Inferior parietal cortex (tissue), 1 donor: Measurements from ENCODE around the gene RNASE2.
"Not testable (repeated sequence)": the region's sequence is repeated elsewhere in the genome, so short reads cannot be mapped to it uniquely, and the experiment has no call there.

Experiments used
- DNase-seq: peaks from one replicate; pipeline ENCODE4 v3.0.0-alpha.2; 2016; ENCODE audit errors: extremely low spot score

The RNASE2 gene

DNA sequence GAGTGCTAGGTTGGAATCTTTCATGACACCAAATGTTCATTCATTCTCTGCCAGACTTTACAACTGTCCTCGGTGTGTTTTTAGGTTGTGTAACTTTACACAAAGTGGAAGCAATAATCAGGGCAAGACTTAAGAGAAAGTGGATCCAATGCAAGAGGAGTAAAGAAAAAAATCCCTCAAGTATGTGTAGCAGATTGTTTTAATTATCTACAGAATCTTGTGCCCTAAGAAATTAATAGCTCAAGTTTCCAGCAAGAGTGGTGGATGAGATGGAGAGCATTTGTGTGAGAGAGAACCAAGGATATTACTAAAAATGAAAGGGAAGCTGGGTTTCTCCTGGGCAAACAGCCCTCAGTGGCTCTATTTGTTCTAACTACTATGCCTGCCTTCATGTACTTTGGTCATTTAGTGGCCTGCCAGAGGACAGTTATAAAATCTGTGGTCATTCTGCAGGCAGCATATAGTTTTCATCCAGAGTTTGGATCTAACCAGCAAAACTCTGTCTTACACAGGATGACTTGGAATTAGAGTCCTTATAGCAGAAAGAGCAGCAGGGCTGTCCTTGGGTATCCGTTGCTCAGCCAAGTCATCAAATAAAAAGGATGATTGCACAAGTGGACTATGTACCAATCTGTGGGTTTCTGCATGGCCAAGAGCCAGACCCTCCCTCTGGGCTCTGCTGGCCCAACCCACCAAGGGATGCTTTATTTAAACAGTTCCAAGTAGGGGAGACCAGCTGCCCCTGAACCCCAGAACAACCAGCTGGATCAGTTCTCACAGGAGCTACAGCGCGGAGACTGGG, at the start of gene RNASE2:
RNASE2 (plus strand) TSS at position 752 of the 802 bp plus-strand sequence. CDS start 285 bp downstream, outside the sequence.
- not testable (repeated sequence) for DNase-seq

DNA sequence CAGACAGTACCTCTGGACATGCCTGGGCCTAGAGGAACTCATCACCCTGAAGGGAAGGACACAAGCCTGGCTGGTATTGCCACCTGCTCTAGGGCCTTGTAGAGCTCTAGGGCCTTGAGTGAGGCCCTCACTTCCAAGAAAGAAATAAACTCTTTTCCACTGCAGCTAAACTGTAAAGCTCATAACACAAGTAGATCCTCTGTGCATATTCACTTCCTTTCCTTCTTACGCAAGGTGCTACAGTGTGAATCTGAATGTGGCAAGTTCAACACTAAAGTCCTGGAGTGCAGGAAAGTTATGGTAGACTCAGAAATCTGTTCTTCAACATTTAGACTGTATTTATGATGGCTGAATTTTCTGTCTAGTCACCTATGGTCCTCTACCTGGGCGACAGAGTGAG, 49.6 kb upstream of the RNASE2 start:
- DNase-seq = no peak

DNA sequence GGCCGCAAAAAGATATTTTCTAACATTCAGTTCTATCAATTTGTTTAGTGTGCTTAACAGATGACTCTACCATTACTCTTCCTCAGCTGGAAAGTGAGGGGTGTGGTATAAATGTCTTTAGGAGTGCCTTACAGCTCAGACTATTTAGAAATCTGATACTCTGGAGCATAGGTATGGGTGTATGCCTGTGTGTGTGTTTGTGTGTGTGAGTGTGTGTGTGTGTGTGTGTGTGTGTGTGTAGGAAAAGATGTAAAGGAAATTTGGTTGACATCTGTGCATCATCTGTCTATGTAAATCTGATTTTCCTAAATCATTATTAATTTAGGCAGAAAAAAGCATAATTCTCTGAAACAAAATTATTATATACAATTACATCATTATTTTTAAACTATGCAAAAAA, 48.1 kb upstream of the RNASE2 start:
- no peak for DNase-seq

DNA sequence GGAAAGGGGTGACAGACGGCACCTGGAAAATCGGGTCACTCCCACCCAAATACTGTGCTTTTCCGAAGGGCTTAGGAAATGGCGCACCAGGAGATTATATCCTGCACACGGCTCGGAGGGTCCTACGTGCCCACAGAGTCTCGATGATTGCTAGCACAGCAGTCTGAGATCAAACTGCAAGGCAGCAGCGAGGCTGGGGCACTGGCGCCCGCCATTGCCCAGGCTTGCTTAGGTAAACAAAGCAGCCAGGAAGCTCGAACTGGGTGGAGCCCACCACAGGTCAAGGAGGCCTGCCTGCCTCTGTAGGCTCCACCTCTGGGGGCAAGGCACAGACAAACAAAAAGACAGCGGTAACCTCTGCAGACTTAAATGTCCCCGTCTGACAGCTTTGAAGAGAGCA, 44.5 kb upstream of the RNASE2 start:
- not testable (repeated sequence) for DNase-seq

DNA sequence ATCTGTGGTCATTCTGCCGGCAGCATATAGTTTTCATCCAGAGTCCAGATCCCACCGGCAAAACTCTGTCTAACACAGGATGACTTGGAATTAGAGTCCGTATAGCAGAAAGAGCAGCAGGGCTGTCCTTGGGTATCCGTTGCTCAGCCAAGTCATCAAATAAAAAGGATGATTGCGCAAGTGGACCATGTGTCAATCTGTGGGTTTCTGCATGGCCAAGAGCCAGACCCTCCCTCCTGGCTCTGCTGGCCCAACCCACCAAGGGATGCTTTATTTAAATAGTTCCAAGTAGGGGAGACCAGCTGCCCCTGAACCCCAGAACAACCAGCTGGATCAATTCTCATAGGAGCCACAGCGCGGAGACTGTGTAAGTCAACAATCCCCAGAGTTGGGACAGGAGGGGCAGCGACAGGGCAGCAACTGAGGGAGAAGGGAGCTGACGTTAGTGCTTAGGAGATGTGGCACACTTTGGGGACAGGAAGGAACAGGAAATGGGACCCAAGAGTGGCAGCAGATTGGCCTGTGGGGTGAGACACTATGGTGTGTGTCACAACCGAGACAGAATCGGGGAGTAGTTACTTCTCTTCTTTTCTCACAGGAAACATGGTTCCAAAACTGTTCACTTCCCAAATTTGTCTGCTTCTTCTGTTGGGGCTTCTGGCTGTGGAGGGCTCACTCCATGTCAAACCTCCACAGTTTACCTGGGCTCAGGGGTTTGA, 36.1 kb upstream of the RNASE2 start:
- DNase-seq = not testable (repeated sequence)

DNA sequence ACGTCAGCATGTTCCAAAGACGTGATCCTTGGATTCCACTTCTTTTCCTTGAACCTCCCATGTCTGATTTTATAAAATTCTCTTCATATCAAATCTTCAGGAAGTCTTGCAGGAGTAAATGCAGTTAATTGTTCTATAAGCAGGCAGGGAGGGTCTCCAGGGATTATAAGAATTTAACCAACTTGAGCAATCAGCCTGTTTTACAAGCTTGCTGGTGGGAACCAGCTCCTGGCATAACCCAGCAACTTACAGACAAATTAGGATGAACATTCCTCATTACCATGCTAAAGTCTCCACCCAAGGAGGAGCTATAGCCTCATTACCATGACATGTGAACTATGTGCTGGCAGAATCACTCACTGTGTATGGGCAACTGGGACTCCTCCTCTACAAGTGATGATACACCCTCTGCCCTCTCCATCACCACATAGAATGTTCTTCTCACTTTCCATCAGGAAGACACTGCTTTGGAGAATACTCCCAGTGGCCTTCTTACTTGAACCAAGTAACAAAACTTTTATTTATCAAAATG, 31.5 kb upstream of the RNASE2 start:
- DNase-seq = not testable (repeated sequence)

DNA sequence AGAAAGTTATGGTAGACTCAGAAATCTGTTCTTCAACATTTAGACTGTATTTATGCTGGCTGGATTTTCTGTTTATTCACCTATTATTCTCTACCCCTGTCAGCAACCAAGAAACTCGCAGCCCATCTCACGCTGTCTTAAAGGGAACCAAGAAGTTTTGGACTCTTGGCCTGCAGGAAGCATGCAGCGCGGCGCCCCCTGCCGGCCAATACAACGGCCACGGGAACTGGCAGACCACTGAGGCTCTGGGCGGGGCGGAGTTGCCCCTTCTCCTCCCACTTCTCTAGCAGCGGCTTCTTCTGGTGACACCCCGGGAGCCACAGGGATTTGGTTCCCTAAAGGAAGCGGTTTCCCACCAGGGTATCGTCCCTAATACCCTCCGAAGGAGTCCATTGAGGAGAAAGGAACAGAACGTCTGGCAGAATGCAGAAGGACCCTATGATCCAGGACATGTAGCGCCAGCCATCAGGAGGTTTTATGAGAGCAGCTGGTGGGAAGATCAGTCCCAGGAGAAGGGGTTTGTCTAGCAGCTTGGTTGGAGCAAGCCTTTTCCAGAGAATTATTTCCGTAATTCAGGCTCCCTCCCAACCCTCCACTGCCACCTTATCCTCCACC, 21.0 kb upstream of the RNASE2 start:
- no peak for DNase-seq

DNA sequence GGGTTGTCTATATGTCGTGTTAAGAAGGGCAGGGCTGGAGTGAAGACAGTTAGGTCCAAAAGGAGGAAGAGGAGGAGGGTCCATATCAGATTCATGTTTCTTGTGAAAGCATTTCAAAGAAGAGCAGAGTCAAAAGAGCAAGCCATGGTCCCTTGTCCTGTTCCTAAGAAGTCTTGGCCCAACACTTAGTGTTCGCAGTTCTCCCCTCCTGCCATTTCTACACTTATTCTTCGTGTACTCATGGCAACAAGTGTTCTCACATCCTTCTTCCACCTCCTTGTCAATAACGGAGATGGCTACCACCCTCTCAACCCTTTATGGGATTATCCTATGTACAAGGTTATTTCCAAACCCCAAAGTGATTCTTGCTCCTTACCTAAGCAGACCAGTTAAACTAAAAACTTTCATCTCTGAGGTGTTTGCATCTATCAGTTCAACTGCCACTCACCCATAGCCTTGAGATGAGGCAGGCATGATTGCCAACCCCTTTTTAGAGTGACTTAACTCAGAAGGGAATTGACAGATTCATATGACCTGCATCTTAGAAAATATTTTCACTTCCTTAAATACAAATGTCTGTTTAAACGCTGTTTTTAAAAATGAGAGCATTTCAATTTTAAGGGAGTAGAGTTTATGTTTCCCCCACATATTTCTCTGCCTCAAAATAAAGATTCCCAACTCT, 19.8 kb upstream of the RNASE2 start:
- no peak for DNase-seq

DNA sequence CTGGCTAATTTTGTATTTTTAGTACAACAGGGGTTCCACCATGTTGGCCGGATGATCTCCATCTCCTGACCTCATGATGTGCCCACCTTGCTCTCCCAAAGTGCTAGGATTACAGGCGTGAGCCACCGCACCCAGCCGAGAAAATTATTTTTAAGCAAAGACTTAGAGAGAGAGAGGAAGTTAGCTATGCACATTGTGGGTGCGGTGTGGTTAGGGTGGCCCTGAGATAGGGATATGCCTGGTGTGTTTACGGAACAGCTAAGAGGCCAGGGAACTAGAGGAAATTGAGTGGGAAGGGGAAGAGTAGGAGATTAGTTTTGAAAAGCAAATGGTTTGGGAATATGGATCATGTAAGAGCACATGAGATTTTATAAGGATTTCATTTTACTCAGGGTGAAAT, 10.1 kb upstream of the RNASE2 start:
- not testable (repeated sequence) for DNase-seq

DNA sequence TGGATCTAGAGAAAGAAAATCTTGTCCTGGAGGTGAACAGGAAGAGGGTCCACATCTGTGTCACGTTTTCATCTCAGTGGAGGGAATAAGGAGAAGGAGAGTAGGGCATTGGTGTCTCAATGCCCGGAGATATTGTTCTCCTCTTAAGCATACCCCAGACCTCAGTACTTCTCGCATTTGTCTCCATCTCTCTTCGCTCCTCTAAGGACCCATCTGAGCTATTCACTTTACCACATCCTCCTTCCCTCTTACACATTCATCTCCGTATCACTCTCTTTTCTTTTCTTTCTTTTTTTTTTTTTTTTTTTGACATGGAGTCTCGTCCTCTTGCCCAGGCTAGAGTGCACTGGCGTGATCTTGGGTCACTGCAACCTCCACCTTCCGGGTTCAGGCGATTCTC, 8.6 kb upstream of the RNASE2 start:
- not testable (repeated sequence) for DNase-seq

DNA sequence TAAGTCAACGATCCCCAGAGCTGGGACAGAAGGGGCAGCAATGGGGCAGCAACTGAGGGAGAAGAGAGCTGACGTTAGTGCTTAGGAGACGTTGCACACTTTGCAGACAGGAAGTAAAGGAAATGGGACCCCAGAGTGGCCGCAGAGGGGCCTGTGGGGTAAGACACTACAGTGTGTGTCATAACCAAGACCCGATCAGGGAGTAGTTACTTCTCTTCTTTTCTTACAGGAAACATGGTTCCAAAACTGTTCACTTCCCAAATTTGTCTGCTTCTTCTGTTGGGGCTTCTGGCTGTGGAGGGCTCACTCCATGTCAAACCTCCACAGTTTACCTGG, 219 bp downstream of the RNASE2 start:
- DNase-seq = not testable (repeated sequence)

DNA sequence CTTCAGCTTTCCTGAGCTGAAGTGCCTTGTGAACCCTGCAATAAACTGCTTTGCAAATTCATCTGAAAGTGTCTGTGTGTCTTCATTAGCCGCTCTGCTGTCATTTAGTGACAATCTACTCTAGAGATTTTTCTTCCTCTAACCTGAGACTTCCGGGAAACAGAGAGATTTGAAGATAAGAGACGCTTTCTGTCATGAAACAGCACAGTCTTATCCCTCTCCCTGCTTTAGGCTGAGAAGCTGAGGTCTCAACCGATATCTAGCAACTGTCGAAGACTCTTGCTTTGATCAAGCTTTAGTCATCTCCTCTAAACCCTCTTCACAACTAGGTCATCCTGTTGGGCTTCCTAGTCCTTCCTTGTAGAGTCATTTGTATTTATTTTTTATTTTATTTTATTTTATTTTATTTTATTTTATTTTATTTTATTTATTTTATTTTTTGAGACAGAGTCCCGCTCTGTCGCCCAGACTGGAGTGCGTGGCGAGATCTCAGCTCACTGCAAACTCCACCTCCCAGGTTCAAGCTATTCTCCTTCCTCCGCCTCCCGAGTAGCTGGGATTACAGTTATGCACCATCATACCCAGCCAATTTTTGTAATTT, 1.2 kb downstream of the RNASE2 start:
- DNase-seq = no peak

DNA sequence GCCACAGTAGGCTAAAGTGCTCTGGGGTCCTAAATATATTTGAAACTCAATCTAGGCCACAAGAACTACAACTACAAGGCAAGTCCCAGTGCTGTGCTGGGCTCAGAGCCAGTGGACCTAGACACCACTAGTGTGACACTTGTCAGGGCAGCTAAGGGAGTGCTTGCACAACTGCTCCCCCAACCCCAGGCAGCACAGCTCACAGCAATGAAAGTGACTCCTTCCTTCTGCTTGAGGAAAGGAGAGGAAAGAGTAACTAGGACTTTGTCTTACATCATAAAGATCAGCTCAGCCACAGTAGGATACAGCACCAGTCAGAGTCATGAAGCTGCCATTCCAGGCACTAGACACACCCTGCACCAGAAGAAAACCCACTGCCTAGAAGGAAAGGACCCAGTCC, 3.7 kb downstream of the RNASE2 start:
- DNase-seq = not testable (repeated sequence)

DNA sequence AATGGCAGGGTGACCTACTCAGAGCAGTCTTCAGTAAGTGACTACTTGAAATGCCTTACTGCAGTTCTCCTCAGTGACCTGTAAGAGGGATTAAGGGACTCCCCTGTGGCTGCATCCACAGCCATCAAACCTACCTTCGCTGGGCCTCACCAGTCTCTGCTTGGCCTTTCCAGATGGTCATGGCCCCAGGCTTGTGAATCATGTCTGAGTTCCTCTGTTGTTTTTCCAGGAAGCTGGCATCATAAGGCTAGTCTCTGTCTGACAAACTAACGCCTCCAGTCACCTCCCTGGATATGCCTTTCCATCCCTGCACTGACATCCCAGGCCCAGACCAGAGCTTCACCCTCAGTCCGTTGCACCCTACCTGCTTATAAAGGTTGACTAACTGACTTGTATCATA, 14.0 kb downstream of the RNASE2 start:
- DNase-seq = no peak

DNA sequence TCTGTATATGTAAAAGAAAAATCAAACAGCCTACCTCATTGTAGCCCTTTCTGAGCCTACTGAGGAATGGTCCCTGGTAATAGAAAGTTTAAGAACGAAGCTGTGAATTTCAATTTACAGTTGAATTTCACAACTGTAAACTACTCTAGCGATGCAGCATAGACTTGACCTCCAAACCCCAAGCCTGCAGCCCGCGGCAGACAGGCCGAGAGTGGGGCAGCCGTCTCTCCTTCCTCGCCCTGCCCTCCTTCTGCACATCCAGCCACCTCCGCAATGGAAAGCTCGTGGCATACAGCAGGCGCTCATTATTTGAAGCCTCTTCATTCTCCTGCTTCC, 15.3 kb downstream of the RNASE2 start:
- DNase-seq = no peak

DNA sequence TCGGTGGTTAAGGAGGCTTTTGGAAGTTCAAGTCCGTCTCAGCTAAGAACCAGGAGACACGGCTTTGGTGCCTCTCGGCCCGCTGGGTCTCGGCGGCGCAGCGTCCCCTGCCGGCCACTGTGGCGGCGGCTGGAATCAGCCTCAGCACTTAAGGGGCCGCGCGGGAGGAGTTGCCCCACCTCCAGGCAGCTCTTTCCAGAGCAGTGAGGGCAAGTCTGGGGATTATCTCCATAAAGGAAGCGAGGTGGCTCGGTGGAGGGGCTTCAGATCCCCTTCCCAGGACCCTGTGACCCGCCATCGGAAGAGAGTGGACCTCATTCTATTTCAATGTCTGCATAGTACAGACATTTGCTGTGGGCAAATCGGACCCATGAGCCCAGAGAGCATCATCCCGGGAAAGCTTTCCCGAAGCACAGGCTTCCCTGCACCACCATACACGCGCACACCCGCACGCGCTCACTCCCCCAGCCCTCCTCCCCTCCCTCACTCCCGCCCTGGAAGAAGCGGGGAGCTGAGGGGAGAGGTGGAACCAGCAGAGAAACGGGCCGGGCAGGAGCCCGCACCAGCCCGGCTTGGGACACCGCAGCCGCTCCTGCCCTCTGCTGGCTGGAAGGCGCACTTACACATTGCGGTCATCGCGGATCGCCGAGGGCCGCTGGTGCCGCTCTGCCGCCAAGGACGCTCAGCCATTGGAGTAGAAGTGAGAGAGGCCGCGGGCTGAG, 15.9 kb downstream of the RNASE2 start:
- DNase-seq = peak; percentile 81

DNA sequence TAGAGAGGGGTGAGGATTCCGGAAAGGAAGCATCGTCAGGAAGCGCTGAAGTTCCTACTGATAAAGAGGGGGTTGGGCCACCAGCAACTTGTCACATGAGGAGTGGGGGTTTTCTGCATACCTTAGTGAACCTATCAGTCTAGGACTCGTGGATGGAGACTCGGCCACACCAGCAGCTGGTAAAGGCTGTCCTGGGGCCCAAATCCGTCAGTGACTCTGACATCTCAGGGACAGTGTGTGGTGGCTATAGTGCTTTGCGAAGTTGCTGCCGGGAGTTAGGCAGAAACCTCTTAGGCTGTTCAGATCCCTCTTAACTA, 16.4 kb downstream of the RNASE2 start:
- no peak for DNase-seq

DNA sequence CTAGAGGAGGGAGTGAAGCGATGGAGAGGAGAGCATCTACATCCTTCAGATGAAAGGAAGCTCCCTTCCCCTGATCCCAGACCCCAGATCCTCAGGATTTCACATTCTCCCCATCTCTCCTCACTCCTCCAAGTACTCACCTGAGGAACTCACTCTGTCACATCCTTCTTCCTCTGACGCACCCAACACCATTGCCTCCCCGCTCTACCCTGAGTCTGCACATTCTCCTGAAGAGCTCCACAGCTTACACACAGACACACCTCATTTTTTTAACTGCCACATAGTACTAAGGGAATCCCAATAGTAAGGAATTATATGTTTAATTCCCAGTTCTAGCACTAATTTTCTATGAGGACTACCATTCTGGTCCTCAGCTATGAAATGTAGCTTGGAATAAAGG, 18.2 kb downstream of the RNASE2 start:
- DNase-seq = no peak

DNA sequence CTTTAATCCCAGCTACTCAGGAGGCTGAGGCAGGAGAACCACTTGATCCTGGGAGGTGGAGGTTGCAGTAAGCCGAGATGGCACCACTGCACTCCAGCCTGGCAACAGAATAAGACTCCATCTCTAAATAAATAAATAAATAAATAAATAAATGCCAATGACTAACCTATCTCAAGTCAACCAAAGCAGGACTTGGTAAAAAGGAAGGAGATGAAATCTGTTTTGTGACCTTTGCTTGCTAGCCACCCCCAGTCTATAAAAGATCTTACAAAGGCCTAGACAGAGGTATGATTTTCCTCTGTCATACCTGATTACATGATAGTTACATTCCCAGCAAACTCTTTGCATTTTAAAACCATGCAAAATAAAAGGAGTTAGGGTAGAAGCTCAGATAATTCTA, 21.0 kb downstream of the RNASE2 start:
- DNase-seq = no peak

DNA sequence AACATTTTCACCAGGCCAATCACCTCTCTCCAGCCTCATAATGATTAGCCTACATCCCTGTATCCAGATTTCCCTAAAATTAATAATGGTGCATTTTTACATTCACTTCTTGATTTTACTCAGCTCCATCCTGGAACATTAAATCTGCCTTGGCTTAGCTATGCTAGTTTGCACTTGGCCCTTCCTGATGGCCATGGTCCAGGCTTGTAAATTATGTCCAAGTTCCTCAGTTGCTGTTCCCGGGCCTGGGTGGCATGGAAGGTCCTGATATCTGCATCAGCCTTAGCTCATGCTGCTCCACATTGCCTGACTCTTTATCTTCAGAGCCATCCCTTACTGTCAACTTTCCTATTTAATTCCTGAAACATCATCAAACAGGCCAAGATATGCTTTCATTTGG, 23.4 kb downstream of the RNASE2 start:
- DNase-seq = no peak

DNA sequence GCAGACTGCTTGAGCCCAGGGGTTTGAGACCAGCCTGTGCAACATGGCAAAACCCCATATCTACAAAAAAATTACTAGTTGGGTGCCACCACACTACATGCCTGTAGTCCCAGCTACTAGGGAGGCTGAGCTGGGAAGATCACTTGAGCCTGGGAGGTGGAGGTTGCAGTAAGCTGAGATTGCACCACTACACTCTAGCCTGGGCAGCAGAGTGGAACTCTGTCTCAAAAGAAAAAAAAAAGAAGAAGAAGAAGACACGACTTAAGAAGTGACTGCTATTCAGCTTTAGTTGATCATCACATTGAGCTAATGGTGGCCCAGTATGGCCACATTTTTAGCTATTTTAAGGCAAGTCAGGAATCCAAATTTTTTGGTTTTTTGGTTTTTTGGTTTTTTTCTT, 25.6 kb downstream of the RNASE2 start:
- DNase-seq = no peak
